ENCODE results near the gene BMERB1.
A peak's percentile ranks its signal among the peaks of the same experiment; 100 is the strongest.

Gene BMERB1

GRCh38 chr16:15509593-15510535 is 75.5 kb downstream of the BMERB1 start:
- H3K4me3 ChIP-seq (ENCODE audit: low read depth, low read length) = no peak overlapping the region
- peak; percentile 61 for DNase-seq (ENCODE audit: low read depth)
- in situ Hi-C loops (cut with HindIII; ENCODE audit: low sequenced_read_pairs) = no loop called here
- TF ChIP-seq CTCF (IDR thresholded peaks at IDR 0.05; ENCODE audit: low read depth, low read length, missing control alignments) = peak; percentile 14

DNA sequence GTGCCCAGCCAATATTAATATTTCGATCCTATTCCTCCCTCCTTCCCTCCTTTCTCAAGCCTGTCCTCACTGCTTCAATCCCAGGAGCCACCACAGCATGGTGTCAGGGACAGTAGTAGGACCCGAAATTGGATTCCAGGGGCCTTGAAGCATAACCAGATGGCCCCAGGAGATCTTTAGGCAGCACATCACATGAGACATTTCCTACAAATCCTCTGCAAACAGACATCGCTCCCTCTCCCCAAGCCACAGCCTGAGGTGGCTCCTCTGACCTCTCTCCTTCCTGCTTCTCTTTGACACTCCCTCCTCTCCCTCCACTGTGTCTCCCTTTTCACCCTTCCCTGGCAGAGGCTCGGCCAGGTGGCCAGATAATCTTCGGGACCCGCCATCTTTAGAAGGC is 76.6 kb downstream of the BMERB1 start:
- TF ChIP-seq CTCF (IDR thresholded peaks at IDR 0.05; ENCODE audit: low read depth, low read length, missing control alignments) = no peak
- DNase-seq (ENCODE audit: low read depth) = no peak
- H3K4me3 ChIP-seq (ENCODE audit: low read depth, low read length) = no peak overlapping the region
- in situ Hi-C loops (cut with HindIII; ENCODE audit: low sequenced_read_pairs) = no loop called here

DNA sequence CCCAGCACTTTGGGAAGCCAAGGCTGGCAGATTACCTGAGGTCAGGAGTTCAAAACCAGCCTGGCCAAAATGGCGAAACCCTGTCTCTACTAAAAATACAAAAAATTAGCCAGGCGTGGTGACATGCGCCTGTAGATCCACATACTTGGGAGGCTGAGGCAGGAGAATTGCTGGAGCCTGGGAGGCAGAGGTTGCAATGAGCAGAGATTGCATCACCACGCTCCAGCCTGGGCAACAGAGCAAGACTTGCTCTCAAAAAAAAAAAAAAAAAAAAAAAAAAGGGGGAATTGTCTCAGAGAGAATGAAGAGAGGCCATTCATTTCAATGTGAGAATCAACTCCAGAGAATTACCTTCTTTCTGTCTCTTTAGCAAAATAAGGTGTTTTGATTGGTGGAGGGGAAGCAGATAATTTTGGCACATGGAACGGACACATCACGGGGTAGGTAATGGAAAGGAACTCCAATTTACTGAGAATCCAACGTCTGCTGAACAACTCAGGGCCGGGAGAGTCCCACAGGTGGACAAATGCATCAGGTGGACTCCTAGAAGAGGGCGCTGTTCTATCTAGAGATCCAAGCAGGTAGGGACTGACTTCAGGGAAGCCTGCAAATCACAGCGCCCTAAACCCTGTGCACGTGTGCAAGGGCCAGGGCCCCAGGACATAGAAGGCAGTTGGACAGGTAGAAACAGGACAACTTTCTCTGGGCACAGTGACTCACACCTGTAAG is 77.5 kb downstream of the BMERB1 start:
- TF ChIP-seq CTCF (IDR thresholded peaks at IDR 0.05; ENCODE audit: low read depth, low read length, missing control alignments) = no peak
- DNase-seq (ENCODE audit: low read depth) = no peak
- no peak overlapping the region for H3K4me3 ChIP-seq (ENCODE audit: low read depth, low read length)
- in situ Hi-C loops (cut with HindIII; ENCODE audit: low sequenced_read_pairs) = no loop called here

DNA sequence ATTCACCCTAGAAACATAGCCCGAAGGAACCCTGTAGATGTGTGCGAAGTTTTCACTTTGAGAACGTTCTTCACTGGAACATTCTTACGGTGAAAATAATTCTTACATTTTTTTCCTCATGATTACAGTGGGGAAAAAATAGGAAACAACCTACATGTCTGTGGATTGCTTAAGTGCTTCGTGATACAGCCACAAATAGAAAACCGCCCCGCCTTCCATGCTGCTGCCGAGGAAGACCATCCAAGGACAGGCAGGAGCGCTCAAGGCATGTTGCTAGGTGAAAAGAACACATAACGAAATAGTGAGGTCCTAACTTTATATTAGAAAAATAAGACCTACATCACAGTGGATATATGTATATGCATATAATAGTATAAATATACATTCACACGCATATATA is 78.8 kb downstream of the BMERB1 start:
- no peak for DNase-seq (ENCODE audit: low read depth)
- in situ Hi-C loops (cut with HindIII; ENCODE audit: low sequenced_read_pairs) = no loop called here
- no peak overlapping the region for H3K4me3 ChIP-seq (ENCODE audit: low read depth, low read length)
- TF ChIP-seq CTCF (IDR thresholded peaks at IDR 0.05; ENCODE audit: low read depth, low read length, missing control alignments) = no peak

DNA sequence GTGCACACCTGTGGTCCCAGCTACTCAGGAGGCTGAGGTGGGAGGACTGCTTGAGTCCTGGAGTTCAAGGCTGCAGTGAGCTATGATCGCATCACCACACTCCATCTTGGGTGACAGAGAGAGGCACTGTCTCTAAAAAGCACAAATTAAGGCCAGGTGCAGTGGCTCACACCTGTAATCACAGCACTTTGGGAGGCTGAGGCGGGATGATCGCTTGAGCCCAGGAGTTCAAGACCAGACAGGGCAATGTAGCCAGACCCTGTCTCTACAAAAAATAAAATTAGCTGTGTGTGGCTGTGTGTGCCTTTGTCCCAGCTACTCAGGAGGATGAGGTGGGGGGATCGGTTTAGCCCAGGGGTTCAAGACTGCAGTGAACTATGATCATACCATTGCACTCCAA is 81.6 kb downstream of the BMERB1 start:
- no peak for TF ChIP-seq CTCF (IDR thresholded peaks at IDR 0.05; ENCODE audit: low read depth, low read length, missing control alignments)
- DNase-seq (ENCODE audit: low read depth) = no peak
- no peak overlapping the region for H3K4me3 ChIP-seq (ENCODE audit: low read depth, low read length)
- in situ Hi-C loops (cut with HindIII; ENCODE audit: low sequenced_read_pairs) = no loop called here

DNA sequence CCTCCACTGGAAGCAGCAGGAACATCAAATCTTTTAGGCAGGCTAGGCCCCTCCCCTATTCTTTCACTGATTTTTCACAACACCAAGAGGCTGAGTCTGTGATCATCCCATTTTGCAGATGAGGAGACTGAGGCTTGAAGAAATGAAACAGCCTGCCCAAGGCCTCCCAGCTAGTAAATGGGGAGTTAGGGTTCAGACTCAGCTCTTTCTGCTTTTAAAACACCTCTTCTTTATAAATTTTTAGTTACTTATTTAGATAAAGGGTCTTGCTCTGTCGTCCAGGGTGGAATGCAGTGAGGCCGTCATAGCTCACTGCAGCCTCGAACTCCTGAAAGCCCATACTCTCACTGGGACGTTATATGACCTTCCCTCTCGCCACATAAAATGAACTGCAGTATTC is 82.2 kb downstream of the BMERB1 start:
- in situ Hi-C loops (cut with HindIII; ENCODE audit: low sequenced_read_pairs) = no loop called here
- DNase-seq (ENCODE audit: low read depth) = no peak
- H3K4me3 ChIP-seq (ENCODE audit: low read depth, low read length) = no peak overlapping the region
- no peak for TF ChIP-seq CTCF (IDR thresholded peaks at IDR 0.05; ENCODE audit: low read depth, low read length, missing control alignments)
